SU-DHL-6 (cell line): ENCODE data around the gene SHOC2.

Experiments
- EZH2phosphoT487 ChIP-seq: fragments of 200-600 bp; sonication (generic), shearing (Covaris generic); conservative IDR thresholded peaks from 2 replicates; pipeline ENCODE4 v1.6.1; 2018; ENCODE audit warnings: mild to moderate bottlenecking, antibody characterized with exemption, low read length, moderate library complexity, mixed read lengths
- TF ChIP-seq, protein P1 (sequence below): fragments of 200-600 bp; sonication (generic); IDR thresholded peaks from one replicate; pipeline ENCODE4 v1.5.1; 2017; ENCODE audit warnings: antibody characterized with exemption, mild to moderate bottlenecking, low read length, moderate library complexity; ENCODE audit not compliant: insufficient read depth, poor library complexity, severe bottlenecking

DNA sequence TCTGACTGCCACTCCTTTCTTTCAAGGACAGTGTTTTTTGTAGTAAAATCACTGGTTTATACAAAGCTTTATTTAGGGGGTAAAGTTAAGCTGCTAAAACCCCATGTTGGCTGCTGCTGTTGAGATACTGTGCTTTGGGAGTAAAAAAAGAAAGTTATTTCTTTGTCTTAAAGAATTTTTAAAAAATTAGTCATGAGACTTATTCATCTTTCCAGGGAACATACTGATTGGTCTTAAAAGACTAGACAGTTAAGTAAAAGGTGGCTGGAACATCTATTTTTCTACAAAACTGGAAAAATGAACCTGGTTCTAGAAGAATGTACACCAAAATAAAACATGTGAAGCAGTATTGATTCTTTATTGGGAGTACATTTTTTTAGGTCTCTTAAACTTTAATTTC lies 21.0 kb upstream of the SHOC2 start:
- TF ChIP-seq, protein P1, sequence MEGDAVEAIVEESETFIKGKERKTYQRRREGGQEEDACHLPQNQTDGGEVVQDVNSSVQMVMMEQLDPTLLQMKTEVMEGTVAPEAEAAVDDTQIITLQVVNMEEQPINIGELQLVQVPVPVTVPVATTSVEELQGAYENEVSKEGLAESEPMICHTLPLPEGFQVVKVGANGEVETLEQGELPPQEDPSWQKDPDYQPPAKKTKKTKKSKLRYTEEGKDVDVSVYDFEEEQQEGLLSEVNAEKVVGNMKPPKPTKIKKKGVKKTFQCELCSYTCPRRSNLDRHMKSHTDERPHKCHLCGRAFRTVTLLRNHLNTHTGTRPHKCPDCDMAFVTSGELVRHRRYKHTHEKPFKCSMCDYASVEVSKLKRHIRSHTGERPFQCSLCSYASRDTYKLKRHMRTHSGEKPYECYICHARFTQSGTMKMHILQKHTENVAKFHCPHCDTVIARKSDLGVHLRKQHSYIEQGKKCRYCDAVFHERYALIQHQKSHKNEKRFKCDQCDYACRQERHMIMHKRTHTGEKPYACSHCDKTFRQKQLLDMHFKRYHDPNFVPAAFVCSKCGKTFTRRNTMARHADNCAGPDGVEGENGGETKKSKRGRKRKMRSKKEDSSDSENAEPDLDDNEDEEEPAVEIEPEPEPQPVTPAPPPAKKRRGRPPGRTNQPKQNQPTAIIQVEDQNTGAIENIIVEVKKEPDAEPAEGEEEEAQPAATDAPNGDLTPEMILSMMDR = no peak
- TF ChIP-seq EZH2phosphoT487 = no peak
